ENCODE results near the gene MYO5B.

MYO5B gene

DNA sequence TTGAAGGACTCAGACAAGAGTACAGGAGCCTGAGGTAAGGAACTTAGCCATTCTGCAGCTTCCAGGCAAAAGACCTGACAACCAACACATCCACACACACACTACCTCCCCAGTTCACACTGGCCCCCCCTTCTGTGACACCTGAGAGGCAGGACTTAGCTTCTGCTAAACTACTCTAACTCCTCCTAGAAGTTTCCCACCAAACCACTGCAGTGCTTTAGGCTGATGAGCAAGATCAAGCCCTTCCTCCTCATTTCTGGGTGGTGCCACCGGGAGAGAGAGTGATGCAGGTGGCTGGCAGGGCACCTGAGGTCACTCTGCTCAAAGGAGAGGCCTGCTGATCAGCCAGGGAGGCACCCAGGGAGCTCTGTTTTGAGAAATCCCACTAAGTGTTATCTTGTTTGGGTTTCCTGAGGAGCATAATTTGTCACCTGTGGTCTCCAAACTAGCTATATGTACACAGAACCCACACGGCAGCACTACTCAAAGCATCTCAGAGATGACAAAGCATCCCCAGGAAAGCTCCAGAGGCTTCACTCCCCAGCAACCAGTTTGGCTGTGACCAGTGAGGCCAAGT is 188.4 kb downstream of the MYO5B start:
- no peak for DNase-seq

DNA sequence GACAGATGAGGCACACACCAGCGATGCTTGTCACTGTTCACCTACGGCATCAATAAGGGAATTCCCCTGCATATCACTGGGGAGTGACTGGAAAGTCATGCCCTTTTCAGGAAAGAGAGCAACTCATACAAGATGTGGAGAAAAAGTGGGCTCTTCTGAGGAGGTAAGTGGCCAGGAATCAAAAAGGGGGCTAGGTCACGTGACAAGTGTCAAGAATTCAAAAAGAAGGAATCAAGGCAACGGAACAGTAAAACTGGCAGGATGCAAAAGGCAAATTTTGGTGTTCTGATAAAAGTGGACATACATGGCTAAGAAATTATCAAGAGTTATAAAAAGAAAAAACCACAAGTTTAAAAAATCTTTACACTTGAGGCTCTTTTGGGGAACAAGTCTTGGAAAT is 190.9 kb downstream of the MYO5B start:
- DNase-seq: no peak

DNA sequence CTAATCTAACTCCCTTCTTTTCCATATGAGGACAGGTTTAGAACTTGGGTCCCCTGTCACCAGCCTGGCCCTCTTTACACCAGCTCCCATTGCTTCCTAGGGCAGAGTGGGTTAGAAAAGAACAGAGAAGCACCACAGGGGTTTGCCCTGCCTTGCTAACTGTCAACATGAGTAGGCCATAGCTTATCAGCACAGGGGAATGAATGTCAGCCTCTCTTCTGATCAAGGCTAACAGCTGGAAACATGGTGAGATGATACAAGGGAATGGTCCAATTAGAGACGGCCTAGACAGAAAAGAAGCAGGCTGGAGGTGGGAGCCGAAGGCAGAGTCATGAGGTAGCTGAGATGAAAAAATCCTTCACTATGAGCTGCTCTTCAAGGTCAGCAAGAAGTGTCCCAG is 192.2 kb downstream of the MYO5B start:
- DNase-seq: no peak

DNA sequence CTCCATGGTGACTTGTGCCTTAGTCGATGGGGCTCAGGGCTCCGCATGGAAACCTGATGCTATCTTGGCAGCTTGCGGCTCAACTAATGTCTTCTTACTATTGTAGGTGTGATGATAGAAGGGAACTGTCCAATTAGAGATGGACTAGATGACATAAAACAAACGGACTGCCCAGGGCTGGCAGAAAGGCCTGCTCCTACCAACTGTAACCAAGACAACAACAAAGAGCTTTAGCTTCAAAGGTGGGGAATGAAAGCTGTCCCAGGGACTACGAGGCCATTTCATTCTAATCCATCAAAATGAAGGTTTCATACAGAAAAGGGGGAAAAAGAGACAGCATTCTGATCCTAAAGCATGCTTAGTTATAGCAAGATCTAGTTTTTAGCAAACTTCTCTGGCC is 194.7 kb downstream of the MYO5B start:
- no peak for DNase-seq

DNA sequence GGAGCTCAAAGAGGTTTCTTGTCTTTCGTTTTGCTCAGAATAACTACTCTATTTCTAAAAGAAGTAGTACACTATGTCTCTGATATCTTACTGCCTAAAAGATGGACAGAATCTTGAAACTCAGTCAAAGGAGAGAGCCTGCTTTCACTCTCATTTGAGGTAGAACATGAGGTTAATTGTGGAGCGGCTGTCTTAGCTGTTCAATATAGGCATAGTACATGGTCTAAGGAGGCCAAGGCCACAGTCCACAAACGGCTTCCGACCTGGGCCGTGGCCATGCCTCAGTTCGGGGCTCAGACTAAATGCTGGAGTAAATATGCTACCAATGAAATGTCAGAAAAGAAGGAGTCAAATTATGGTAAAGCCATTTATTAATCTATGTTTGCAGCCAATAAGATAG is 195.8 kb downstream of the MYO5B start:
- DNase-seq: no peak

DNA sequence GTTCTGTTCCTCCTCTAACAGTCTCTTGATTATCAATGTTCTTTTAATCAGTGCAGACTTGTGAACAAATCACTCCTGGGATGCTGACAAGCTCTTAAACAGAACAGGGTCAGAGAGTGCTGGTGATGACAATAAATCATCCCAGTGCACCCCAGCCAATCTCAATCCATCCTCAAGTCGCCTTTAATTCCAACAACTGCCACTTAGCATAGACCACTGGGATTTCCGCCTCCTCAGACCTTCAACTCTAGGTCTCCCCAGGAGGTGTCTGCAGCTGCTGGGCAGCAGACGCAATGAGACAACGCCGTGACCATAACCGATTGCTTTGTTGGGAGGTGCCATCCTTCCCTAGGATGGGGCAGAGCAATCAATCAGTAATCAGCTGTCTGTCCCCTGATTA is 197.4 kb downstream of the MYO5B start:
- DNase-seq: no peak

DNA sequence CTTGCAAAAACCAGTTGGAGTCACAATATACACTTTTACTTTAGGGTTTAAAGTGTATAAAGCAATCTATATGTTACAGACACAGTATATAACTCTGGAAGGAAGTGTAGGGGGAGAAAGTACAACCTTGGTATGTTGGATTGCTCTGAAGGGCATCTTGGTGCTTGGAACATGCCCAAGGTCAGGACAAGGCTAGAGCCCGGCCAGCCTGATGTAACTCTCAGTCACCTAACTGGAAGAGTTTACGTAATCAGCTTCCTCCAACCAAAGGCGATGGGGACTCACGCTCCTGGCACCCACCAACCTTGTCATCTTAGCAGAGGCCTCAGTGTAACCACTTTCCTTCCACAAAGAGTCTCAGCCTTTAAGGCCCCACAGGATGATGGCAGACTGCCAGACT is 200.5 kb downstream of the MYO5B start:
- no peak for DNase-seq

DNA sequence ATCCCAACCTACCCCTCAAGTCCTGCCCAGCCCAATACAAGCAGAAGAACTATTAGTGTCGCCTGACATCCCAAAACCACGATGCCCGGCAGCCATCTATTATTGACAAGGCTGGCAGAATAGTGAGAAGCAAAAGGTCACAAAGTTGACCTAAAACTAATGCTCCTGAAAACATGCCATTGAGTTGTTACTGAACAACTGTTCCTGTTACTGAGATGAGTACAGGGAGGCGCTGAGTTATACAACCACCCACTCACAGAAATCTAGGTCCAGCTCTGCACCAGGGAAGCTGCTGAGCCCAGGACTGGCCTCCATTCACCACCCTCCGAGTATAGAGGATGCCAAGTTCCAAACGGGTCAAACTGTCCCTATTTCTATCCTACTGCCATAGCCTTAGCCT is 201.6 kb downstream of the MYO5B start:
- no peak for DNase-seq

DNA sequence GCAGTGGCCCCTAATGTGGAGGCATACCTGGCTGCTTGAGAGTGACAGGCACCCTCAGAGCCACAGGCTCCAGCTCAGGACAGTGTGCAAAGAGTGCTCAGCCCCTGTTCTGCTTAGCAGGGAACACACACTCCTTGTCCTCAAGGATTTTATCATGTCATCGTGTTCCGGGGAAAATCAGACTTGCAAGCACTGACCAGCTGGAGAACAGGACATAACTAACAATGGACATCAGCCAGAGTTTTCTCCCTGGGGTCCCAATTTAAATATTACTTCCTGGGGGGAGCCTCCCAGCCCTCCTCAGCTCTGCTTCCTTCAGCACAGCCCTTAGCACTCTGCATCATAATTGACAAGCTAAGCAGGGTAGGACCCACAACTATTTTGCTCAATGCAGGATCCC is 206.2 kb downstream of the MYO5B start:
- no peak for DNase-seq

DNA sequence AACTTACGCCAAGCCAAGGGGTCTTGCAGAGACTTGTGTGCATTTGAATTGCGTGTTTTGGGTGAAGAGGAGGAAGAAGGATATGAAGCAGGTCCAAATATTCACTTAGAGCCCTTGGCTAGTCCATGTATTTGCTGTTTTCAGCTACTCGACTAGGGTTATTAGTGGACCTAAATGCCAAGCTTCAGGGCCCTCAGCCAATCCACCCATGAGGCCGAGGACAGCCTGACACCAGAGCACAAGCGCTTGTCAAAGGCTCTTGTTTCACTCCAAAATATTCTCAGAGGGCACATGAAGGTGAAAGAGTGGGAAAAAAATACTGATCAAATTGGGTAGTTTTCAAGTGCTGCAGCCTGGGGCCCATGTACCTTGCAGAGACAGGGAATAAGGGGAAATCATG is 206.8 kb downstream of the MYO5B start:
- peak; percentile 32 for DNase-seq

DNA sequence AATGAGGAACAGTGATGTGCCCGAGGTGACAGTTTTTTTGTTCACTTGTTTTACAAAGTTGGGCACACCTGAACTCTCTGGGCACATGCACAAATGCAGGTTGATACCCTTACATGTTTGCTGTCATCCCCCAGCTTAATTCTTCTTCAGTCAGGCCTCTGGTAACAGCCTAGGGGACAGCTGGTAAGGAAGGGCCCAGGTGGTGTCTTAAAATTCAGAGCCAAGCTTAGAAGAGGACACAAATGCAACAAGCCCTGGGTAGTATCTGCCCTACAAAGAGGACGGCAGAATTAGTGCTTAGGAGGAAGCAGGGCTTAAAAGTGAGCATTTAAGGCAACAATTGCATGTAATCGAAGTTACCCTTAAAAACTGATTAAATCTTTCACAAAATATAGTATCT is 209.7 kb downstream of the MYO5B start:
- no peak for DNase-seq

DNA sequence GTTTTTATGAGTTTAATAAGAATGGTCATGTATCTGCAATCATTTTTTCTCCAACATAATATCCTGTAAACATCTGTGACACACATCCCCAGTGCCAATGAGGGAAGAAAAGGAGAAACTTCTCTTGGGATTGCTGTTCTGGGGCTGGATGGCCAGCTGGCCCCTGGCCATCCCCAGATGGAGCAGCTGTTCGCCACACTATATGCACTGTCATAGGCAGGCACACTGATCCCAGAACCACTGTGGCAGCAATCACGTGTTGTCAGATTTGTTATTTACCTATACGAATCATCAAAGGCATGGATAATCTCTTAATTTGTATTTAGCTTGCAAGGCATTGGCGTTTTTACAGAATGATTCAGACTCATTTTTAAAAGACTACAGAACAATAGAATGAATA is 214.1 kb downstream of the MYO5B start:
- no peak for DNase-seq

DNA sequence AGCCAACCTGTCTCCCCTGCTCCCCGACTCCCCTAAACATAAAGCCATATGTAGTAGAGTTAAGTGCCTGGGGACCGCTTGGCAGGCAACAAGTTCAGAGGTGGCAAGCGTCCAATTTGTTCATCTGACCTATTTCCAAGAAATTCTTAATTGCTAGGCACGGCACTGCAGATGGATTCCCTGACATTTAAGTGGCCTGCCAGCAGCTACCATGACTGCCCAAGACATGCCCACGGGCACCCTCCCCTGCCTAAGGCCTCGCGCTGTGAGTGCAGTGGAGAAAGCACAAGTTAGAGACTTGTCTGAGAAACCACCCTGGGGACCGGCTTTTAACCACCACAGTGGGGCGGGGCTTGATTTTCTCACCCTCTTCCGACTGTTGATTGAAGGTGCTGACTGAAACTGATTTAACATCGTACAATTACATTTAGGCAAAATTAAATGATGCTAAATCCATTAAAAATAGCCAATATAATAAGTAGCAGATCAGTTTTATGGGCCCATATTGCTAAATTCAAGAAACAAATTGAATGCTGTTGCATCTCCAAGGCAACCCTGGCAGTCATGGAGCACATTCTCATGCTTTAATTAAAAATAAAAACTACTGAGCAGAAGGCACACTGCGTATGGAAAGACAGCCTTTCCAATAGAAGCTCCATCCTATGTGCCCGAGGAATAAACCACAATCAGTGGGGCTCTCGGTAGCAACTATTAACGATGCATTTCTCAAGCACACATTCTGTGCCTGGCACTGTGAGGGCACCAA is 218.0 kb downstream of the MYO5B start:
- DNase-seq: peak; percentile 68

DNA sequence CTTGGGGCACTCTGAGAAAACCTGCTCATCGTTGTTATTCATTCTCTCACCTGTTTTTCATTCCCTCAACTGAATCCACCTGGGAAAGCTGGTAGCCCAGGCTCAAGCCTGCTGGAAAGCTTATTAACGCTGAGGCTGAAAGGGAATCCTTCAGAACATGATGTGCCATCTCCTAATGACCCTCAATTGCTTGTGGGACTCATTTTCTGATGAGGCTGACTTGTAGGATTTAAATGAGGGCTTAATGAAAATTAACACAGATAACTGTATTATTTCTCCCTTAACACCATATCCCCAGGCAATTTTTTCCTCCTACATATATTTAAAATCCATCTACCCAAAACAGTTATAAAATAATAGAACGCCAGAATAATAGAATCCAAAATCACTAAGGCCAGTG is 218.9 kb downstream of the MYO5B start:
- no peak for DNase-seq

DNA sequence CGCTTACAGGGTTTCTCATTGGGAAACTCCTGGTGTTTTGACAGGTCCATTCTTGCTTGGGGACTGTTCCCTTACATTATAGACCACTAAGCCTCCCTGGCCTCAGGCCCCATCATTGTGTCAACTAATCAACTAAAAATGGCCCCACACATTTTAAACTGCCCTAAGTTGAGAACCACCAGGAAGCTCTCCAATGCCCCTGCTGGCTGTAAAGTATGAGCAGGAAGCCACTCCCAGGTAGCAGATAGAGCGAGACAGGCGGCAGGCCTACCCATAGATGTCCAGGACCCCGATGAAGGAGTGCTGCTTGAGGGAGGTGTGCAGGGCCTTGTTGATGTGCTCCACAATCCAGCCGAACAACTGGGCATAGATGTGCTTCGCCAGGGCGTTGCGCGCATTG is 220.9 kb downstream of the MYO5B start:
- DNase-seq: no peak

DNA sequence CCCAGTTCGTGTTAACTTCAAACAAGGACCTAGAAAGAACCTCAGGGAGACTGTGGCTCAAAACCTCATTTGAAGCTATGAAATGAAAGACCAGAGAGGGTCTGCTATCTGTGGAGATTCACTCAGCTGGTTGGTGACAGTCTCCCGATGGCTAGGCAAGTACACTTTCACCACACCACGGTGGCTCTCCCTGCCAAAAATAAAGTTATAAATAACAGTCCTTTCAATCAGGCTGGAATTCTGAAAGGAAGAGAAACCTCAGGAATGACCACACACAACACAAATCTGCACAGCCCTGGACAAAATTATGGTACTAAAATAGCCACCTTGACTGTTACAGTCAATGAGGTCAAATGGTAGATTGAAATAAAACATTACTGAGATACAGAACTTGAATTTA is 221.4 kb downstream of the MYO5B start:
- no peak for DNase-seq

DNA sequence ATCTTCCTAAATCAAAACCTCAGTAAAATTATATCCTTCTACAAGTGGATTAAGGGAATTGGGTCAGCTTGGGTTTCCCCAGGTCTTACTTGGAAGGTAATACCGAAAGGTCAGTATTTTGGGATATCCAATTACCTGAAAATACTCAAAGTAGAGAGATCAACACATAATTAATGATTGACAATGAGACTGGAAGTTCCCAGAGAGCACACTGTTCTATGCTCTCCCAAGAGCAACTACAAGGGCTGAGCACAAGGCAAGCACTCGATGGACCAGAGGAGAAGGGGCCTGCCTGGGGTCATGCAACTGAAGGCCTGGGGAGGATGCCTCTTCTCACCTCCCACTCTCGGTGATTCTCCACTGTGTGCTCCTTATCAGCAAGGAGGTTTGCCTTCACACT is 222.4 kb downstream of the MYO5B start:
- no peak for DNase-seq

DNA sequence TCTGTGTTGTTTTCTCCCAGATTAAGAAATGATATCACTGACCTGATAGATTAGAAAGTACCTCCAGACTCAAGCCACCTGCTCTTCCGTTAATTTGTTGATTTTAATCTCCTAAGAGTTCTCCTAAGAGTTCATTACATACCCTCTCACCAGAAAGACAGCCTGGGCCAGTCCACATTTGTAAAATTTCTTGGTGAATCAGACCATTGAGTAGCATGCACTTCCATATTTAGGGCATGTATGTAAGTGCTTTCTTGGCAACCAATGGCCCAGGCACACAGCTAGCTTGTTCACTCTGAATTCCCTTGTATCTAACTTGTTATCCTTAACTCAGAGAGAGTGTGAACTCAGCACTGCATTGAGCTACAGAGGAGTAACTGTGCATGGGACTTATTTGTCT is 223.5 kb downstream of the MYO5B start:
- no peak for DNase-seq

DNA sequence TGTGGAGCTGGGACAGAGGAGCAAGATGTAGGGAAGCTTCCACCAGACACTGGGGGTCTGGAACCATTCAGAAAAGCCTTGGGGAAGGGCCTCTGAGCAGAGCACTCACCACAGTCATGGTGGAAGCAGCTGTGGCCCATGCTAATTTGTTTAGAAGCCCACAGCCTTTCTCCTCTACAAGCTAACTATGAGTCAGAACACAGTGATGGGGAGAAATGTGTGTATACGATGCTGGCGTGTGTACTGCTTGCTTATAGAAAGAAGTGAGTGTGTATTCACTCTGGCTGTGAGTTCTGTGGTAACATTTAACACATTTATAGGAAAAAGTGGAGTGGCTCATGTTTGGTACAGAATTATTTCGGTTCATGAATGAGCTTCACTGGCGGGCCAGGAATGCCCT is 224.6 kb downstream of the MYO5B start:
- no peak for DNase-seq

DNA sequence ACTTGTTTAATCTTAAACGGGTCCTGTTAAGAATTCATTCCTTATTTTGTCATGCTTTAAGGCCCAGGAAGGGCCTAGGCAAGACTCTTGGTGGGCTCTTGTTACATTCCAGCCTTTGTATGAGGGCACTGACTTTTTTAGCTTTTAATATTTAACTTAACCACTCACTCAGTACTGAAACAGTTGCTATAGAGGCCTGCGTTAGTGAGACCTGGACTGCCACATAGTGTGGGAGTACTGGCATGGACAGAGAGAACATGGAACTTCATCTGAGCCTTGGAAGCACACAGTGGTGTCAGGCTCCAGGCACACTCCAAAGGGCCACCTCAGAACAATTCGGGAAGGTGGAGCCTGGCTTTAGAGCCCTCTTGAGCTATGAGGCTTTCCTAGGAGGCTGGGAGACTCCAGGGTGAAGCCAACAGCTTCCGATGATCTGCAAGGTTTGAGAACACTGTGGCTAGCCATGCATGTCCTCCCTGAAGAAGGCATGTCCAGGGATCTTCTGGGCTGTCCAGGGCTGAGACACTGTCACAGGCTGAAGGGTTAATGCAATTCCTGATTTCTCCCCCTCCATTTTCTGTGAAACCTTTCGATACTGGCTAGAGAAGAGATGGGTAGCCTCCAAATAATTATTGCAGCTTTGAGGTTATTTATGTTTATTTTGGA is 226.2 kb downstream of the MYO5B start:
- DNase-seq: no peak

DNA sequence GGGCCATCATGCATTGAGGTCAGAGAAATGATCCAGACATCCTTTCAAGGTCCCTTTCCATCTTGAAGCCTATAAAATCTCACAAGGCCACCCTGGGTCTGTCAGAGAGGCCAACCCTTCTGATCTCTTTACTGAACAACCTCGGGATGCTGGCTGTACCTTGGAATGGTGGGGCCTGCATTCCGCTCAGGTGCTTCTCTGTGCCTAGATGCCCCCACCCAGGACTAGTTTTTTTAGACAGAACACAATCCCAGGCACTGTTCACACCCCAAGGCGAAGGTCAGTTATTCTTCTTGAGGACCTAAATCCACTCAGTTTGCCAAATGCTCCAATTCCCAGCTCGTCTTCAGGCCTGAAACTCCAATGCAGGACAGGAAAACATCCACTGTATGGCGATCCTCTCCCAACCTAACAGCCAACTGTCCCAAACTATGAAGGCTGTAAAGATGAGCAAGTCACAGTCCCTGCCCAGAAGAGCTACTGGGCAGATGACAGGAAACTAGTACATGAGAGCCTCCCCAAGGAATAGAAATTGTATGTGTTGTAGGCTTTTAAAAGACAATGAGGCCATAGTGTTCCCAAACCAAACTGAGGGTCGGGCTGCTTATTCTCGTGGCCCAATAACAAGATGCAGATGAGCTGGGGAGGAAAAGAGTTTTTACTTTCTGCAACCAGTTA is 227.2 kb downstream of the MYO5B start:
- no peak for DNase-seq

DNA sequence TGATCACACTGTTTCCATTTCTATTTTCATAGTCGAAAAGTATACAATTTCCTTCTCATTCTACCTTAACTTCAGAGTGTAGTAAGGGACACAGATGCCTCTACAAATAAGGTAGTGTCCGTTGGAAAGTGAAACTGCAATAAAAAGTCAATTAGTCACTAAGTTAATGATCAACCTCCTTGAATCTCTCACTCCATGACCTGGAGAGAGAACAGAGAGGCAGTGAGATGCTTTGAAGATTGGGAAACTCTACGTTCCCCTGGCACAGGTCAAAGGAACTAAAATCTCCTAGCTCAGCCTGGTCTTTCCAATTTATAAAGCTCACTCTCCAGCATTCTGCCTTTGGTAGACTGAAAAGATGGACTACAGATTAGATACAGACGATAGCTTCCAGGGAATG is 227.8 kb downstream of the MYO5B start:
- no peak for DNase-seq

DNA sequence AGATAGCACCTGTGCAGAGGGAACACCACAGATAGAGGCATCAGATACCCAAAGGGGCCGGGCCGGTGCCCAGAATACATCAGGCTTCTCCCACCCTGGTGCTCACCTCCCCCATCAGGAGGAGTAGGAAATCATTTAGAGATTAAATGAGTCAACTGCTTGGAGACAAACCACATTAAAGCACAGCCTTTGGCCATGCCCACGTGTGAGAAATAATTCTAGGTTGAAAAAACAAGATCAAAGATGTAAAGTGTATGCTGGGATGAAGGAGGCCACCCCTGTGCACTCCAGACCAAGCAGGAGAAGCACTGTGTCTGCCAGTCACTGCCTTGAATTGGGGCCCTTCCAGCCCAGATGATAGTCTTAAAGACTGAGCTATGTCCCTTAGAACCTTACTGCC is 228.9 kb downstream of the MYO5B start:
- no peak for DNase-seq

DNA sequence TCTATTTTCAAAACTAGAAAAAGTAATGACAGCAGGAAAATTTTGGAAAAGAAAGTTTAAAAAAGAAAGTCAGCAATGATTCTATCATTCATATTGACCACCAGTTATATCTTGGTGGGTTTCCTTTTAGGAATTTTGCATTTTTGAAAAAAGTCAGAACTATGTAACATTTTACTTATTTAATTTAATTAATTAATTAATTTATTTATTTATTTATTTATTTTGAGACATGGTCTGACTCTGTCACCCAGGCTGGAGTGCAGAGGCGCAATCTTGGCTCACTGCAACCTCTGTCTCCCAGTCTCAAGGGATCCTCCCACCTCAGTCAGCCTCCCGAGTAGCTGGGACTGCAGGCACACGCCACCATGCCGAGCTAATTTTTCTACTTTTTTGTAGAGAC is 231.7 kb downstream of the MYO5B start:
- no peak for DNase-seq

All from NCI-H1092 treated with DMSO at 0.1 percent for 48 hours (cell line).